HepG2 (cell line): ENCODE measurements around the gene PRR29. TPM values are rescaled to one million over a fixed set of nuclear protein-coding genes. Genes with fewer than 3 reads are reported as not detected.

ENCODE experiments used
- ARNTL ChIP-seq: sonication (generic); formaldehyde crosslinking; IDR thresholded peaks from 2 replicates; pipeline ENCODE4 v1.4.0; 2020; ENCODE audit warnings: mild to moderate bottlenecking, missing genetic modification reagents
- ATRX ChIP-seq: sonication (generic); formaldehyde crosslinking; IDR thresholded peaks from 2 replicates; pipeline ENCODE4 v1.4.0; 2020; ENCODE audit warnings: missing genetic modification reagents, borderline replicate concordance
- DNMT3B ChIP-seq: conservative IDR thresholded peaks from 2 replicates; pipeline ENCODE4 v1.6.1; 2016; ENCODE audit warnings: missing biosample characterization, control low read depth
- DRAP1 ChIP-seq: IDR thresholded peaks from 2 replicates; pipeline ENCODE4 v1.6.1; 2016; ENCODE audit warnings: missing genetic modification reagents, missing compliant biosample characterization
- ELF3 ChIP-seq: IDR thresholded peaks from 2 replicates; pipeline ENCODE4 v1.6.1; 2016; ENCODE audit warnings: missing genetic modification reagents, missing compliant biosample characterization
- EP300 ChIP-seq, 3 experiments: sonication (generic) in 1 of 3; formaldehyde crosslinking in 1 of 3; IDR thresholded peaks; 2 replicates each; pipeline versions ENCODE4 v1.5.1 to v1.6.1; 2011 to 2020; ENCODE audit warnings: low read depth in 2 of 3, low read length in 2 of 3, borderline replicate concordance in 1 of 3, improper control_type of control experiment in 1 of 3, mild to moderate bottlenecking in 1 of 3, missing genetic modification reagents in 1 of 3, moderate library complexity in 1 of 3
- ESRRA ChIP-seq: sonication (generic); formaldehyde crosslinking; IDR thresholded peaks from 2 replicates; pipeline ENCODE4 v1.5.1; 2020; ENCODE audit warnings: mild to moderate bottlenecking, low read depth, missing genetic modification reagents
- HNRNPL ChIP-seq: fragments of 200-400 bp; formaldehyde crosslinking; IDR thresholded peaks from 2 replicates; pipeline ENCODE4 v1.6.1; 2017; ENCODE audit warnings: mild to moderate bottlenecking, low read depth, low read length
- KDM2A ChIP-seq: sonication (generic); formaldehyde crosslinking; IDR thresholded peaks from 2 replicates; pipeline ENCODE4 v1.4.0; 2020; ENCODE audit warnings: low read depth, missing genetic modification reagents, borderline replicate concordance
- KLF15 ChIP-seq: sonication (generic); formaldehyde crosslinking; IDR thresholded peaks from 2 replicates; pipeline ENCODE4 v1.8.1; 2023; ENCODE audit warnings: borderline replicate concordance, mild to moderate bottlenecking, inconsistent platforms, missing genetic modification reagents, mixed read lengths
- MAFF ChIP-seq: IDR thresholded peaks from 2 replicates; pipeline ENCODE4 v1.6.1; 2011; ENCODE audit warnings: low read depth, low read length, improper control_type of control experiment
- NR2F2 ChIP-seq: IDR thresholded peaks from 2 replicates; pipeline ENCODE4 v1.6.1; 2012; ENCODE audit warnings: low read depth, inconsistent platforms, borderline replicate concordance
- NR2F6 ChIP-seq, 2 experiments: IDR thresholded peaks; 2 replicates each; pipeline ENCODE4 v1.6.1; 2016; ENCODE audit warnings: antibody characterized with exemption in 1 of 2, mild to moderate bottlenecking in 1 of 2
- POGZ ChIP-seq: sonication (generic); formaldehyde crosslinking; IDR thresholded peaks from 2 replicates; pipeline ENCODE4 v1.4.0; 2020; ENCODE audit warnings: mild to moderate bottlenecking, missing genetic modification reagents
- PRMT3 ChIP-seq: sonication (generic); formaldehyde crosslinking; IDR thresholded peaks from 2 replicates; pipeline ENCODE4 v1.8.1; 2022; ENCODE audit warnings: low read depth, mild to moderate bottlenecking, moderate library complexity, missing genetic modification reagents, borderline replicate concordance
- SYNCRIP ChIP-seq: fragments of 200-400 bp; formaldehyde crosslinking; IDR thresholded peaks from 2 replicates; pipeline ENCODE4 v1.6.1; 2018; ENCODE audit warnings: mild to moderate bottlenecking, low read depth, low read length; ENCODE audit not compliant: insufficient read depth
- TEAD3 ChIP-seq: optimal IDR thresholded peaks from 2 replicates; pipeline ENCODE3; 2016; ENCODE audit warnings: borderline replicate concordance
- THAP11 ChIP-seq: IDR thresholded peaks from 2 replicates; pipeline ENCODE4 v1.6.1; 2016; ENCODE audit warnings: missing biosample characterization, missing genetic modification reagents
- XBP1 ChIP-seq: sonication (generic); formaldehyde crosslinking; IDR thresholded peaks from 2 replicates; pipeline ENCODE4 v1.5.0; 2020; ENCODE audit warnings: missing genetic modification reagents
- XRCC5 ChIP-seq: fragments of 200-400 bp; formaldehyde crosslinking; optimal IDR thresholded peaks from 2 replicates; pipeline ENCODE3; 2017; ENCODE audit warnings: mild to moderate bottlenecking, low read length
- ZBTB20 ChIP-seq: sonication (generic); formaldehyde crosslinking; IDR thresholded peaks from 2 replicates; pipeline ENCODE4 v1.8.1; 2023; ENCODE audit warnings: missing genetic modification reagents, low read depth, mild to moderate bottlenecking, borderline replicate concordance
- ZBTB33 ChIP-seq: sonication (generic); formaldehyde crosslinking; IDR thresholded peaks from 2 replicates; pipeline ENCODE4 v1.4.0; 2020; ENCODE audit warnings: missing genetic modification reagents
- ZNF543 ChIP-seq: sonication (generic); formaldehyde crosslinking; IDR thresholded peaks from 2 replicates; pipeline ENCODE4 v1.4.0; 2020; ENCODE audit warnings: mild to moderate bottlenecking, missing genetic modification reagents
- ZNF546 ChIP-seq: sonication (generic); formaldehyde crosslinking; conservative IDR thresholded peaks from 2 replicates; pipeline ENCODE4 v1.8.1; 2023; ENCODE audit warnings: mild to moderate bottlenecking, missing genetic modification reagents
- ZNF772 ChIP-seq: sonication (generic); formaldehyde crosslinking; IDR thresholded peaks from 2 replicates; pipeline ENCODE4 v1.5.0; 2020; ENCODE audit warnings: mild to moderate bottlenecking, missing genetic modification reagents
- ZNF841 ChIP-seq: sonication (generic); formaldehyde crosslinking; IDR thresholded peaks from 2 replicates; pipeline ENCODE4 v1.8.1; 2023; ENCODE audit warnings: missing genetic modification reagents, borderline replicate concordance
- ZZZ3 ChIP-seq: sonication (generic); formaldehyde crosslinking; IDR thresholded peaks from 2 replicates; pipeline ENCODE4 v1.4.0; 2020; ENCODE audit warnings: missing genetic modification reagents, mild to moderate bottlenecking, borderline replicate concordance
- polyA plus RNA-seq, 8 experiments: library from polyadenylated mRNA; depleted of rRNA in 3 of 8; stranded (reverse) in 7 of 8; unstranded in 1 of 8; fragments of >200 nt; fragmentation: Illumina TruSeq in 4 of 8; extraction: Trizol in 4 of 8; gene quantifications; 2 replicates each; pipeline versions ENCODE4 v1.2.1 to v1.2.3, GENCODE V29; 2011 to 2016; ENCODE audit warnings: low read depth in 4 of 8, missing spikeins in 1 of 8, mixed read lengths in 1 of 8; ENCODE audit not compliant: insufficient read depth in 1 of 8
- total RNA-seq, 5 experiments: library from RNA; depleted of rRNA; stranded (reverse); fragments of >200 nt; fragmentation: Illumina TruSeq; extraction: Trizol; gene quantifications; 2 replicates each; pipeline ENCODE4 v1.2.3, GENCODE V29; 2016; ENCODE audit warnings: low read depth in 1 of 5

Gene PRR29
- total and polyA plus RNA-seq, 2 of the 13 experiments (the other 11 are each of a cell fraction or from before 2014, with no cell fraction given), result 0.07 to 0.20 TPM

GRCh38 chr17:64007838-64008282 lies 9.7 kb downstream of the PRR29 start (continued):
- TF ChIP-seq ZNF841 (CRISPR knock-in tag), result no peak
- peak; percentile 28; the same call in 1 of the 2 replicates for TF ChIP-seq DRAP1 (CRISPR knock-in tag)
- TF ChIP-seq HNRNPL, result 0 out of 2 replicates have a peak, but pooled peaks have one; percentile 68
- no peak for TF ChIP-seq KDM2A
- TF ChIP-seq NR2F6 (IDR thresholded peaks at IDR 0.05), result peak; percentile 71
- TF ChIP-seq NR2F6 (CRISPR knock-in tag; IDR thresholded peaks at IDR 0.05), result peak; percentile 81
- TF ChIP-seq PRMT3 (CRISPR knock-in tag), result no peak
- no peak for TF ChIP-seq ARNTL (CRISPR knock-in tag)
- TF ChIP-seq NR2F2, result peak; percentile 61; the same call in 1 of the 2 replicates
- no peak for TF ChIP-seq XBP1
- peak; percentile 54 for TF ChIP-seq XRCC5
- TF ChIP-seq MAFF, result no peak
- TF ChIP-seq DNMT3B (CRISPR knock-in tag), result no peak
- no peak for TF ChIP-seq KLF15
- TF ChIP-seq ZBTB33, result no peak; the same call in 1 of the 2 replicates
- TF ChIP-seq ZNF543 (CRISPR knock-in tag), result 0 out of 2 replicates have a peak, but pooled peaks have one; percentile 38
- peak; percentile 51 for TF ChIP-seq TEAD3
- 0 out of 2 replicates have a peak, but pooled peaks have one; percentile 24 for TF ChIP-seq THAP11
- peak; percentile 49 for TF ChIP-seq ELF3
- TF ChIP-seq SYNCRIP, result no peak
- no peak for TF ChIP-seq ZZZ3 (CRISPR knock-in tag)
- peak; percentile 62; the same call in 1 of the 2 replicates for TF ChIP-seq POGZ
- no peak for TF ChIP-seq ATRX (CRISPR knock-in tag)
- peak; percentile 91 for TF ChIP-seq ESRRA (CRISPR knock-in tag)
- TF ChIP-seq ZBTB20 (CRISPR knock-in tag), result peak; percentile 68; the same call in 1 of the 2 replicates
- peak in 1 of 2 experiments; percentile 25; a peak in 1 of 4 replicates for TF ChIP-seq EP300 (IDR thresholded peaks at IDR 0.05; ENCODE audit: low read depth in 2 of 2, low read length in 2 of 2)
- TF ChIP-seq EP300 (CRISPR knock-in tag; IDR thresholded peaks at IDR 0.05; ENCODE audit: borderline replicate concordance), result no peak
- peak; percentile 48; the same call in 1 of the 2 replicates for TF ChIP-seq ZNF546 (CRISPR knock-in tag)
- no peak for TF ChIP-seq ZNF772 (CRISPR knock-in tag)
